ENCODE results near the gene ZNF212. TPM values are rescaled to one million over a fixed set of nuclear protein-coding genes. Genes with fewer than 3 reads are reported as not detected.

The ZNF212 gene
- total RNA-seq, 2 donors from 2014 or later: 12.1 to 13.3 TPM

GRCh38 chr7:149302865-149303264 lies 63.4 kb downstream of the ZNF212 start:
- ATAC-seq (no peak), DNase-seq (ENCODE audit: low spot score in 2 of 2) (peak in 1 of 2 donors; percentile 18)
- Mint-ChIP-seq H3K9me3 (peaks cover 0 to 13% of the 10 kb centered on the region in 2 donors), H3K27ac (no peak overlapping the region), H3K36me3 (peaks cover 0 to 12% of the 10 kb centered on the region in 2 donors)

DNA sequence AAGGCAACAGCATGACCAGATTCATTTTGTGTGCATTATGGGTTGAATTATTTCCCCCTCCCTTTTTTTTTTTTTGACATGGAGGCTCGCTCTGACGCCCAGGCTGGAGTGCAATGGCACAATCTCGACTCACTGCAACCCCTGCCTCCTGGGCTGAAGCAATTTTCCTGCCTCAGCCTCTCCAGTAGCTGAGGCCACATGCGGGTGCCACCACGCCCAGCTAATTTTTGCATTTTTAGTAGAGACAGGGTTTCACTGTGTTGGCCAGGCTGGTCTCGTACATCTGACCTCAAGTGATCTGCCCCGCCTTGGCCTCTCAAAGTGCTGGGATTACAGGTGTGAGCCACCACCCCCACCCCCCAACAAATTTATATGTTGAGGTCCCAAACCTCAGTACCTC lies 64.6 kb downstream of the ZNF212 start:
- no peak overlapping the region for H3K27ac Mint-ChIP-seq
- H3K36me3 Mint-ChIP-seq: peaks cover 0 to under 1% of the 10 kb centered on the region in 2 donors
- DNase-seq (ENCODE audit: low spot score in 2 of 2) (no peak), ATAC-seq (no peak)
- peaks cover 0 to 2% of the 10 kb centered on the region in 2 donors for H3K9me3 Mint-ChIP-seq

Other genes starting within 250 kb of the ZNF212 start
- gene PDIA4, start 211.1 kb upstream of the ZNF212 start, total RNA-seq: 10 to 100 TPM; 56.7 to 78.0 TPM
- gene ZNF786, start 148.9 kb upstream of the ZNF212 start, total RNA-seq: 1 to 10 TPM; 4.3 to 4.7 TPM
- gene ZNF425, start 113.3 kb upstream of the ZNF212 start, total RNA-seq: under 1 TPM; 0.34 to 0.45 TPM
- gene ZNF398, start 92.2 kb upstream of the ZNF212 start, total RNA-seq: 1 to 10 TPM; 6.6 to 8.7 TPM
- 10 to 100 TPM; 23.5 to 35.6 TPM for gene ZNF282, start 44.1 kb upstream of the ZNF212 start, total RNA-seq
- 10 to 100 TPM in 1 of 2 donors, 1 to 10 TPM in 1; 7.6 to 18.2 TPM for gene ZNF783, start 22.5 kb downstream of the ZNF212 start, total RNA-seq
- gene ZNF777, start 221.4 kb downstream of the ZNF212 start, total RNA-seq: 10 to 100 TPM in 1 of 2 donors, 1 to 10 TPM in 1; 3.5 to 12.7 TPM